H9 (cell line): ENCODE data around the gene PRDM5. TPM values are rescaled to one million over a fixed set of nuclear protein-coding genes. Genes with fewer than 3 reads are reported as not detected.

Experiments
- DNase-seq: peaks from one replicate; pipeline ENCODE4 v3.0.0-alpha.2; 2017
- H2AFZ ChIP-seq: one replicate; pipeline ENCODE4 v1.6.1; 2013; ENCODE audit warnings: mild to moderate bottlenecking, low read length, control low read depth, moderate library complexity
- H2AK5ac ChIP-seq: 2 replicates; pipeline ENCODE4 v1.6.1; 2013; ENCODE audit warnings: low read length, control low read depth, mixed read lengths; ENCODE audit not compliant: insufficient read length
- H2BK120ac ChIP-seq: one replicate; pipeline ENCODE4 v1.6.1; 2013; ENCODE audit warnings: low read depth, mild to moderate bottlenecking, low read length, control low read depth, inconsistent platforms; ENCODE audit not compliant: poor library complexity, severe bottlenecking
- H2BK12ac ChIP-seq: 2 replicates; pipeline ENCODE4 v1.6.1; 2013; ENCODE audit warnings: low read length, control low read depth, mixed read lengths, low read depth; ENCODE audit not compliant: insufficient read length
- H2BK15ac ChIP-seq: 2 replicates; pipeline ENCODE4 v1.6.1; 2013; ENCODE audit warnings: low read depth, low read length, control low read depth
- H2BK20ac ChIP-seq: one replicate; pipeline ENCODE4 v1.6.1; 2013; ENCODE audit warnings: low read depth, mild to moderate bottlenecking, low read length, control low read depth, inconsistent platforms; ENCODE audit not compliant: poor library complexity, severe bottlenecking
- H2BK5ac ChIP-seq: 2 replicates; pipeline ENCODE4 v1.6.1; 2013; ENCODE audit warnings: low read length, control low read depth, mixed read lengths; ENCODE audit not compliant: insufficient read length
- H3K14ac ChIP-seq: 2 replicates; pipeline ENCODE4 v1.6.1; 2013; ENCODE audit warnings: low read length, control low read depth; ENCODE audit not compliant: insufficient read depth
- H3K18ac ChIP-seq: 2 replicates; pipeline ENCODE4 v1.6.1; 2013; ENCODE audit warnings: low read depth, mild to moderate bottlenecking, mixed read lengths, low read length, control low read depth; ENCODE audit not compliant: insufficient read length
- H3K23ac ChIP-seq: 2 replicates; pipeline ENCODE4 v1.6.1; 2013; ENCODE audit warnings: low read length, control low read depth, mixed read lengths, low read depth; ENCODE audit not compliant: insufficient read length
- H3K23me2 ChIP-seq: 2 replicates; pipeline ENCODE4 v1.6.1; 2013; ENCODE audit warnings: low read depth, mild to moderate bottlenecking, mixed read lengths, low read length, control low read depth; ENCODE audit not compliant: insufficient read length, poor library complexity, severe bottlenecking
- H3K27ac ChIP-seq: 2 replicates; pipeline ENCODE4 v1.5.1; 2013; ENCODE audit warnings: low read length, control low read depth, mixed read lengths, low read depth; ENCODE audit not compliant: insufficient read length
- H3K27me3 ChIP-seq: 2 replicates; pipeline ENCODE4 v1.6.1; 2013; ENCODE audit warnings: low read length, control low read depth, inconsistent platforms; ENCODE audit not compliant: insufficient read depth
- H3K4ac ChIP-seq: 2 replicates; pipeline ENCODE4 v1.6.1; 2013; ENCODE audit warnings: low read depth, mild to moderate bottlenecking, control low read depth, inconsistent platforms, low read length, moderate library complexity
- H3K4me1 ChIP-seq: 2 replicates; pipeline ENCODE4 v1.6.1; 2013; ENCODE audit warnings: low read length, control low read depth, inconsistent platforms; ENCODE audit not compliant: insufficient read depth
- H3K4me2 ChIP-seq: 2 replicates; pipeline ENCODE4 v1.6.1; 2013; ENCODE audit warnings: low read length, control low read depth, mixed read lengths; ENCODE audit not compliant: insufficient read length, insufficient read depth
- H3K56ac ChIP-seq: 2 replicates; pipeline ENCODE4 v1.6.1; 2013; ENCODE audit warnings: low read depth, mild to moderate bottlenecking, mixed read lengths, low read length, control low read depth; ENCODE audit not compliant: insufficient read length
- H3K79me1 ChIP-seq: 2 replicates; pipeline ENCODE4 v1.6.1; 2013; ENCODE audit warnings: low read depth, mild to moderate bottlenecking, moderate library complexity, low read length, control low read depth, inconsistent platforms; ENCODE audit not compliant: insufficient read depth, poor library complexity, severe bottlenecking
- H3K79me2 ChIP-seq: 2 replicates; pipeline ENCODE4 v1.6.1; 2013; ENCODE audit warnings: low read length, control low read depth, inconsistent platforms; ENCODE audit not compliant: insufficient read depth
- H3K9ac ChIP-seq: 2 replicates; pipeline ENCODE4 v1.6.1; 2013; ENCODE audit warnings: low read length, control low read depth, mixed read lengths; ENCODE audit not compliant: insufficient read length; ENCODE audit errors: extremely low read depth
- H3K9me3 ChIP-seq: one replicate; pipeline ENCODE4 v1.6.1; 2013; ENCODE audit warnings: low read depth, low read length, inconsistent platforms; ENCODE audit not compliant: control insufficient read depth
- H3T11ph ChIP-seq: one replicate; pipeline ENCODE4 v1.6.1; 2013; ENCODE audit warnings: mild to moderate bottlenecking, low read length, control low read depth, inconsistent platforms
- H4K20me1 ChIP-seq: one replicate; pipeline ENCODE4 v1.6.1; 2013; ENCODE audit not compliant: control insufficient read depth, insufficient read length, insufficient read depth
- H4K5ac ChIP-seq: 2 replicates; pipeline ENCODE4 v1.6.1; 2013; ENCODE audit warnings: low read depth, mild to moderate bottlenecking, mixed read lengths, low read length, control low read depth; ENCODE audit not compliant: insufficient read length
- H4K8ac ChIP-seq: replicated peaks from 2 replicates; pipeline ENCODE4 v1.6.1; 2013; ENCODE audit warnings: low read length, control low read depth, mixed read lengths, low read depth; ENCODE audit not compliant: insufficient read length
- H4K91ac ChIP-seq: 2 replicates; pipeline ENCODE4 v1.6.1; 2013; ENCODE audit warnings: low read depth, mild to moderate bottlenecking, moderate library complexity, mixed read lengths, low read length, control low read depth; ENCODE audit not compliant: insufficient read length
- H3K27ac Mint-ChIP-seq, 3 experiments: 2 replicates in 2 of 3; 3 replicates in 1 of 3; pipeline ENCODE4 v1.8.0; 2020 to 2021; ENCODE audit warnings: mixed read lengths in 3 of 3, mild to moderate bottlenecking in 1 of 3, moderate library complexity in 1 of 3
- H3K27me3 Mint-ChIP-seq: 2 replicates; pipeline ENCODE4 v1.8.0; 2021; ENCODE audit warnings: low read depth, mild to moderate bottlenecking, moderate library complexity, mixed read lengths
- H3K36me3 Mint-ChIP-seq, 3 experiments: 2 replicates in 2 of 3; 3 replicates in 1 of 3; pipeline ENCODE4 v1.8.0; 2020 to 2021; ENCODE audit warnings: low read depth in 3 of 3, mixed read lengths in 3 of 3; ENCODE audit not compliant: insufficient read depth in 1 of 3
- H3K4me1 Mint-ChIP-seq, 2 experiments: 2 replicates each; pipeline ENCODE4 v1.8.0; 2020; ENCODE audit warnings: mixed read lengths in 2 of 2
- H3K4me3 Mint-ChIP-seq, 2 experiments: 2 replicates in 1 of 2; 3 replicates in 1 of 2; pipeline ENCODE4 v1.8.0; 2020 to 2021; ENCODE audit warnings: mild to moderate bottlenecking in 2 of 2, mixed read lengths in 2 of 2, moderate library complexity in 1 of 2
- H3K9me3 Mint-ChIP-seq, 2 experiments: 2 replicates in 1 of 2; 3 replicates in 1 of 2; pipeline ENCODE4 v1.8.0; 2020; ENCODE audit warnings: mild to moderate bottlenecking in 2 of 2, mixed read lengths in 2 of 2, moderate library complexity in 1 of 2
- WGBS: extraction: QIAGEN DNeasy Blood & Tissue Kit; methylation state at CpG from one replicate; pipeline ENCODE4 v1.1.7; 2013; ENCODE audit warnings: missing lambda C conversion rate, low lambda C conversion rate, mixed read lengths; ENCODE audit not compliant: insufficient read length; ENCODE audit errors: extremely low coverage; 5-methylcytosine and 5-hydroxymethylcytosine counted together
- total RNA-seq: library from RNA; stranded (reverse); gene quantifications from 2 replicates; pipeline ENCODE4 v1.2.1, GENCODE V29; 2021
- TF ChIP-seq, protein P1 (sequence below): fragments of 200-600 bp; sonication (generic); conservative IDR thresholded peaks from 3 replicates; pipeline ENCODE4 v1.8.0; 2021; ENCODE audit warnings: antibody characterized with exemption, mild to moderate bottlenecking

PRDM5 gene
- total RNA-seq, 1 experiment from 2014 or later, result 21.7 TPM

DNA sequence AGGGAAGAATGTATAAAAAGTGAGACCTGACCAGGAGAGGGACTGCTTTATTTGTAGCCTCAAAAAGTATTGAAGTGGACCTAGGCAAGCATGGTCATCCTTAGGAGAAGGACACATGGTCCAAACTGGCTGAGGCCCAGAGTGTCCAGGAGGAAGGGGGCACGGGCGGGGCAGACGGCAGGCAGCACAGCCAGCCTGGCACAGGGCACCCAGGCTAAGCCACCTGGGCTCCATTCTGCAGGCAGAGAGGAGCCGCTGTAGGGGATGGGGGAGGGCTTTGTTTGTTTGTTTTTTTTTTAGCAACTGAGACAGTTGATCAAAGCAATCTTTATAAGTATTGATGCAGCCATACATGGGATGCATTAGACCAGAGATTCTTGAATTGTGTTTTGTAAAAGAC lies 188.6 kb downstream of the PRDM5 start:
- Histone ChIP-seq H3K27ac (no peak overlapping the region), H3K4ac (no peak overlapping the region), H3K9ac (no peak overlapping the region), H3K27me3 (no peaks in the 10 kb centered on the region), H3K9me3 (no peaks in the 10 kb centered on the region), H2BK15ac (no peak overlapping the region), H3K79me1 (no peaks in the 10 kb centered on the region), H2AFZ (no peak overlapping the region), H3K23me2 (no peaks in the 10 kb centered on the region), H3K4me2 (no peak overlapping the region), H2AK5ac (no peak overlapping the region), H2BK120ac (no peak overlapping the region), H4K8ac (no peak overlapping the region), H2BK5ac (no peak overlapping the region), H4K91ac (no peak overlapping the region), H3T11ph (no peak overlapping the region), H4K20me1 (no peaks in the 10 kb centered on the region), H2BK20ac (no peak overlapping the region), H3K23ac (no peak overlapping the region), H3K56ac (no peak overlapping the region), H2BK12ac (no peak overlapping the region), H3K14ac (peak overlapping the region; percentile 60; the same call in 1 of the 2 replicates), H3K18ac (no peak overlapping the region), H3K4me1 (no peaks in the 10 kb centered on the region), H4K5ac (no peak overlapping the region), H3K79me2 (no peaks in the 10 kb centered on the region)
- DNase-seq, result no peak
- Mint-ChIP-seq H3K27ac (no peak overlapping the region), H3K4me3 (no peak overlapping the region), H3K9me3 (no peaks in the 10 kb centered on the region), H3K36me3 (0 out of 7 replicates have a peak, but pooled peaks cover 0 to 2% (median 0%) of the 10 kb centered on the region in 3 experiments), H3K27me3 (no peaks in the 10 kb centered on the region), H3K4me1 (peaks cover 8 to 11% of the 10 kb centered on the region in 2 experiments)
- TF ChIP-seq, protein P1, sequence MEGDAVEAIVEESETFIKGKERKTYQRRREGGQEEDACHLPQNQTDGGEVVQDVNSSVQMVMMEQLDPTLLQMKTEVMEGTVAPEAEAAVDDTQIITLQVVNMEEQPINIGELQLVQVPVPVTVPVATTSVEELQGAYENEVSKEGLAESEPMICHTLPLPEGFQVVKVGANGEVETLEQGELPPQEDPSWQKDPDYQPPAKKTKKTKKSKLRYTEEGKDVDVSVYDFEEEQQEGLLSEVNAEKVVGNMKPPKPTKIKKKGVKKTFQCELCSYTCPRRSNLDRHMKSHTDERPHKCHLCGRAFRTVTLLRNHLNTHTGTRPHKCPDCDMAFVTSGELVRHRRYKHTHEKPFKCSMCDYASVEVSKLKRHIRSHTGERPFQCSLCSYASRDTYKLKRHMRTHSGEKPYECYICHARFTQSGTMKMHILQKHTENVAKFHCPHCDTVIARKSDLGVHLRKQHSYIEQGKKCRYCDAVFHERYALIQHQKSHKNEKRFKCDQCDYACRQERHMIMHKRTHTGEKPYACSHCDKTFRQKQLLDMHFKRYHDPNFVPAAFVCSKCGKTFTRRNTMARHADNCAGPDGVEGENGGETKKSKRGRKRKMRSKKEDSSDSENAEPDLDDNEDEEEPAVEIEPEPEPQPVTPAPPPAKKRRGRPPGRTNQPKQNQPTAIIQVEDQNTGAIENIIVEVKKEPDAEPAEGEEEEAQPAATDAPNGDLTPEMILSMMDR, result no peak
- WGBS, result no CpG with 5 or more reads among the region's 4 CpGs
